Astrocyte of the cerebellum (primary cell): Measurements from ENCODE around the gene SELENON.

Source experiments
- DNase-seq: peaks from one replicate; pipeline ENCODE4 v3.0.0-alpha.2; 2011; ENCODE audit warnings: low read depth
- H3K4me3 ChIP-seq: 2 replicates; pipeline ENCODE4 v1.5.1; 2011; ENCODE audit warnings: mild to moderate bottlenecking, low read depth, low read length, moderate library complexity
- in situ Hi-C: cut with HindIII; loops from 2 replicates; pipeline ENCODE4 v1.10.0; 2017; ENCODE audit warnings: low sequenced_read_pairs
- TF ChIP-seq, protein P1 (sequence below): IDR thresholded peaks from 2 replicates; pipeline ENCODE4 v1.5.1; 2012; ENCODE audit warnings: low read length, low read depth, moderate library complexity, mild to moderate bottlenecking; ENCODE audit errors: missing control alignments

SELENON gene

DNA sequence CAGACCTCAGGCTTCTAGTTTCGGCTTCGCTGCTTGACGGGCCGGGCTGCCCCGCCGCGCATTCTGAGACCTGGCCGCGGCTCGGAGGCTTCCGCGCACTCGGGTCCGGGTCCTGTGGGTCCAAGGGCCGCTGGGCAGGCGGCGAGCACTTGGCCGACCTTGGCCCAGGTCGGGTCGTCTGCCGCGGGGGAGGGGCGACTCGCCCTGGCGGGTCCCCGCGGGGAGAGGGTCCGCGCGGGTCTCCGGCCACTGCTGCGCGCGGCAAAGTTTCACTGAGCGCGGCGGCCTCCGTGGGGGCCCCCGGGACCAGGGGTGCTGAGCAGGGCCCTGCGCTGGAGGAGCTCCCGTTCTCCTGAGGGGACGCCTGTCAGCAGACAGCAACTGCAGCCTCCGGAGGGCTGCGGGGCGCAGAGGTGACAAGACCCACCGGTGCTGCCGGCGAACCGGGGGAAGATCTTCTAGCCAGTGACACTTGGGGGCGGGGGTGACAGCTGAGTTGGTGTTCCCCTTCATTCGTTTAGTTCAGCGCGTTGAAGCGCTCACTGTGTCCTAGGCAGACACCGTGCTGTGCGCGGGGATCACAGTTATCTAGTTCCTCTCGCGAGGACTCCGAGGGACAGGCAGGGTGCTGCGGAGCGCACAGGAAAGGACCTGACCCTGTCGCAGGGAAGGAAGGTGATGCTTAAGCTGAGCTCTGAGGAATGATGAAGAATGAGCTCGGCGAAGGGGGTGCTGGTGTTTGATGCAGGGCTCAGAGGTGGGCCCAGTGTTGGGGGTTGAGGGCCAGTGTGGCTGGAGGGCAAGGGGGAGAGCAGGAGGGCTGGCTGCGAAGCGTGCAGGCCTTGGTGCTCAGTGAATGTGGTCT is 20.5 kb downstream of the SELENON start:
- no peak for DNase-seq
- in situ Hi-C loops = no loop called here
- TF ChIP-seq, protein P1, sequence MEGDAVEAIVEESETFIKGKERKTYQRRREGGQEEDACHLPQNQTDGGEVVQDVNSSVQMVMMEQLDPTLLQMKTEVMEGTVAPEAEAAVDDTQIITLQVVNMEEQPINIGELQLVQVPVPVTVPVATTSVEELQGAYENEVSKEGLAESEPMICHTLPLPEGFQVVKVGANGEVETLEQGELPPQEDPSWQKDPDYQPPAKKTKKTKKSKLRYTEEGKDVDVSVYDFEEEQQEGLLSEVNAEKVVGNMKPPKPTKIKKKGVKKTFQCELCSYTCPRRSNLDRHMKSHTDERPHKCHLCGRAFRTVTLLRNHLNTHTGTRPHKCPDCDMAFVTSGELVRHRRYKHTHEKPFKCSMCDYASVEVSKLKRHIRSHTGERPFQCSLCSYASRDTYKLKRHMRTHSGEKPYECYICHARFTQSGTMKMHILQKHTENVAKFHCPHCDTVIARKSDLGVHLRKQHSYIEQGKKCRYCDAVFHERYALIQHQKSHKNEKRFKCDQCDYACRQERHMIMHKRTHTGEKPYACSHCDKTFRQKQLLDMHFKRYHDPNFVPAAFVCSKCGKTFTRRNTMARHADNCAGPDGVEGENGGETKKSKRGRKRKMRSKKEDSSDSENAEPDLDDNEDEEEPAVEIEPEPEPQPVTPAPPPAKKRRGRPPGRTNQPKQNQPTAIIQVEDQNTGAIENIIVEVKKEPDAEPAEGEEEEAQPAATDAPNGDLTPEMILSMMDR = no peak

DNA sequence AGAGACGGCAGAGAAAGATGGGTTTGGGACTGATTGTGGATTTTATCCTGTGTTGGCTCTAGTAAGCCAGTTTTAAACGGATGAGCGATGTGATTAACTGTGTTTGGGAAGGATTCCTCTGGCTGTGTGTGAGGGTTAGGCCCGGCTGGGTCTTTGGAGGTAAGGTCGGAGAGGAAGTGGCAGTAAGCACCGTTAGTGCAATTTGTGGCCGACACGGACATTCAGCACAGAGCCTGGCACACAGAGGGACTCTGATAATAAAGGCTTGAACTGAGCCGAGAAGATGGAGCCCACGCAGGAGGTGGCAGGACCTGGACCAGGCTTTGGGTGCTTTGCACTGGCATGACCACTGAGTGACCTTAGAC is 21.1 kb downstream of the SELENON start:
- TF ChIP-seq, protein P1 = no peak
- peak overlapping the region; percentile 94 for H3K4me3 ChIP-seq
- no peak for DNase-seq
- in situ Hi-C loops = no loop called here

More for the DNA sequence above, 20.5 kb downstream of the SELENON start:
- H3K4me3 ChIP-seq = peak overlapping the region; percentile 94

DNA sequence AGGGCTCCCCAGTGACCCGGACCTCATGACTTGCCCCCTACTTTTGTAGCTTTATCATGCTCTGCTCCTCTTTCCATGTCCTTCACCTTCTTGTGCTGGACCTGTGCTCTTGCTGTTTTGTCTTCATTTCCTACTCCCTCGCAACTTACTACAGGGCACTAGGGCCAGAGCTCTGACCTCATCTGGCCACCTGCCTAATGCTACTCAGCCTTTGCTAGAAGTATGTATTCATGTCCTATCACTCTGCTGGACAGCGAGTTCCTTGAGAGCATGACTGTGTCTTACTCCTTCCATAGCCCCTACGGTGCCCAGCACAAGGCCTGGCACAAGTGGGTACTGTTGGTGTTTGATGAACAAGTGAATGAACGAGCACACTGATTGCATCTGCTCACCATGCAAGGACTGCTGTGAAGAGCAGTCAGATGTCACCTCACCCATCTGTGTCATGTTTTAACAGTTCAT is 21.7 kb downstream of the SELENON start:
- DNase-seq = no peak
- TF ChIP-seq, protein P1 = no peak
- H3K4me3 ChIP-seq = peak overlapping the region; percentile 94
- in situ Hi-C loops = no loop called here

DNA sequence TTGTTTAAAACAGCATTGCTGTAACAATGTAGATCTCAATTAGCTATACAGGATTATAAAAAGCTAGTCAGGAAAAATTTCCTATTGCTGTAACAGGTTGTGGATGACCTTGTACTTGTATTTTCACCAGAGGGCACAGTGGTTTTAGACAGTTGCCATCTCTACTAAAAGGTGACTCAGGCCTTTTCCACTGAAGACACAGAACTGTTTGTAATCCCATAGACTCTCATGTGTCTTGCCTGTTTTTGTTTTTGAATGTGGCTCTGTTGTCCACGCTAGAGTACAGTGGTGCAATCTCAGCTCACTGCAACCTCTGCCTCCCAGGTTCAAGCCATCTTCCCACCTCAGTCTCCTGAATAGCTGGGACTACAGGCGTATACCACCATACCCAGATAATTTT is 25.6 kb downstream of the SELENON start:
- TF ChIP-seq, protein P1 = no peak
- no peak for DNase-seq
- no peak overlapping the region for H3K4me3 ChIP-seq
- in situ Hi-C loops = no loop called here

DNA sequence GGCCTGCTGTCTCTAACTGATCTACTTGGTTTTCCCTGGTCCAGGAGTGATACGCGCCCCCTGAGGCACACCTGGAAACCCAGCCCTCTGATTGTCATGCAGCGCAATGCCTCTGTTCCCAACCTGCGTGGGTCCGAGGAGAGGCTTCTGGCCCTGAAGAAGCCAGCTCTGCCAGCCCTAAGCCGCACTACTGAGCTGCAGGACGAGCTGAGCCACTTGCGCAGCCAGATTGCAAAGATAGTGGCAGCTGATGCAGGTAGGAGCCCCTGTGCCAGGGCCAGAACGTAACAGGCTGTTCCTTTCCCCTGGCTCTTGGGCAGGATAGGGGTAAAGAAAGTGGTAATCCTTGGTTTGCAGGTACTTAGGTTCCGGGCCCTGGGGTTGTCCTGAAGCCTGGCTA is 26.6 kb downstream of the SELENON start:
- H3K4me3 ChIP-seq = no peak overlapping the region
- TF ChIP-seq, protein P1 = no peak
- in situ Hi-C loops = no loop called here
- no peak for DNase-seq

DNA sequence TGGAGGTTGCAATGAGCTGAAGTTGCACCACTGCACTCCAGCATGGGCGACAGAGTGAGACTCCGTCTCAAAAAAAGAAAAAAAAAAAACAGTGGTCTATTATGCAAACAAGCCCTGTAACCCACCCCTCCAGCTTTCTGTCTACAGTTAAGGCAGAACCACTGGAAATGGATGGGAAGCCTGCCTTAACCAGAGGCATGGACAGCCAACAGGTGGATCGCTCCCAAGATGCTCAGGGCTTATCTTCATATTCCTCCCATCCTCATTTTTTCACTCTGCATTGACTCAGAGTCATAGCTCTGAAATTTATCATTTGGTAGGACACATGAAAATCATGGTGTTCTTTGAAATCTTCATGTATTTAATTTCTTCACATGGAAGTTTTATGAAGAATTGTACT is 28.5 kb downstream of the SELENON start:
- in situ Hi-C loops = no loop called here
- no peak overlapping the region for H3K4me3 ChIP-seq
- TF ChIP-seq, protein P1 = no peak
- DNase-seq = no peak
